ENCODE measurements around the gene NKTR. TPM values are rescaled to one million over a fixed set of nuclear protein-coding genes. Genes with fewer than 3 reads are reported as not detected.
A peak's percentile ranks its signal among the peaks of the same experiment; 100 is the strongest.

The NKTR gene
- total RNA-seq, 4 donors from 2014 or later, result 47.7 to 328 (median 66.8) TPM

GRCh38 chr3:42612217-42612616 is 11.7 kb downstream of the NKTR start:
- H3K27me3 ChIP-seq, result no peaks in the 10 kb centered on the region
- H3K9me3 ChIP-seq, result no peaks in the 10 kb centered on the region
- no peaks in the 10 kb centered on the region for H3K36me3 ChIP-seq
- WGBS, result 58% methylated on average over 1 of the region's 1 CpG
- peaks cover 38% of the 10 kb centered on the region for H3K4me1 ChIP-seq
- H3K27ac ChIP-seq, result peak overlapping the region; percentile 54
- no peak for DNase-seq (ENCODE audit: low spot score in 2 of 2)
- H3K4me3 ChIP-seq, result no peak overlapping the region
- TF ChIP-seq EP300 (IDR thresholded peaks at IDR 0.05) (no peak), POLR2A (IDR thresholded peaks at IDR 0.05) (no peak), CTCF (IDR thresholded peaks at IDR 0.05) (no peak), POLR2AphosphoS5 (IDR thresholded peaks at IDR 0.05) (no peak)

GRCh38 chr3:42612928-42613327 is 12.4 kb downstream of the NKTR start:
- no peaks in the 10 kb centered on the region for H3K36me3 ChIP-seq
- no peak overlapping the region for H3K4me3 ChIP-seq
- WGBS, result 96% methylated on average over 3 of the region's 3 CpGs
- no peaks in the 10 kb centered on the region for H3K9me3 ChIP-seq
- H3K27ac ChIP-seq, result no peak overlapping the region
- no peaks in the 10 kb centered on the region for H3K27me3 ChIP-seq
- peaks cover 38% of the 10 kb centered on the region for H3K4me1 ChIP-seq
- no peak for DNase-seq (ENCODE audit: low spot score in 2 of 2)
- TF ChIP-seq POLR2A (IDR thresholded peaks at IDR 0.05) (no peak), POLR2AphosphoS5 (IDR thresholded peaks at IDR 0.05) (no peak), EP300 (IDR thresholded peaks at IDR 0.05) (no peak), CTCF (IDR thresholded peaks at IDR 0.05) (no peak)

GRCh38 chr3:42613462-42613861 is 13.0 kb downstream of the NKTR start:
- H3K4me3 ChIP-seq, result no peak overlapping the region
- WGBS, result 82% methylated on average over 2 of the region's 2 CpGs
- no peak for DNase-seq (ENCODE audit: low spot score in 2 of 2)
- H3K36me3 ChIP-seq, result peaks cover 3% of the 10 kb centered on the region
- H3K27me3 ChIP-seq, result no peaks in the 10 kb centered on the region
- TF ChIP-seq POLR2A (IDR thresholded peaks at IDR 0.05) (no peak), CTCF (IDR thresholded peaks at IDR 0.05) (peak in 1 of 2 donors; percentile 29), POLR2AphosphoS5 (IDR thresholded peaks at IDR 0.05) (no peak), EP300 (IDR thresholded peaks at IDR 0.05) (no peak)
- H3K9me3 ChIP-seq, result no peaks in the 10 kb centered on the region
- H3K4me1 ChIP-seq, result peaks cover 33% of the 10 kb centered on the region
- no peak overlapping the region for H3K27ac ChIP-seq

GRCh38 chr3:42631620-42632019 is 31.1 kb downstream of the NKTR start:
- Histone ChIP-seq H3K9me3 (no peaks in the 10 kb centered on the region), H3K36me3 (peaks cover 73% of the 10 kb centered on the region), H3K4me3 (no peak overlapping the region), H3K27ac (no peak overlapping the region), H3K27me3 (no peaks in the 10 kb centered on the region), H3K4me1 (no peaks in the 10 kb centered on the region)
- DNase-seq (ENCODE audit: low spot score in 2 of 2), result no peak
- TF ChIP-seq POLR2A (IDR thresholded peaks at IDR 0.05), result no peak
- 89% methylated on average over 2 of the region's 2 CpGs for WGBS

- TF ChIP-seq EP300 (IDR thresholded peaks at IDR 0.05) (no peak), CTCF (IDR thresholded peaks at IDR 0.05) (no peak), POLR2AphosphoS5 (IDR thresholded peaks at IDR 0.05) (no peak)
- no peak for DNase-seq (ENCODE audit: low spot score in 2 of 2)
- Histone ChIP-seq H3K36me3 (peaks cover 78% of the 10 kb centered on the region), H3K27me3 (no peaks in the 10 kb centered on the region), H3K9me3 (no peaks in the 10 kb centered on the region), H3K4me1 (no peaks in the 10 kb centered on the region), H3K4me3 (no peak overlapping the region), H3K27ac (no peak overlapping the region)
- WGBS, result 78% methylated on average over 1 of the region's 1 CpG
Observed at GRCh38 chr3:42632146-42632545, 31.7 kb downstream of the NKTR start.

- H3K36me3 ChIP-seq, result peaks cover 86% of the 10 kb centered on the region
- no peak for DNase-seq (ENCODE audit: low spot score in 2 of 2)
- no peaks in the 10 kb centered on the region for H3K27me3 ChIP-seq
- no peaks in the 10 kb centered on the region for H3K9me3 ChIP-seq
- no peaks in the 10 kb centered on the region for H3K4me1 ChIP-seq
- no peak for TF ChIP-seq CTCF (IDR thresholded peaks at IDR 0.05)
- TF ChIP-seq POLR2A (IDR thresholded peaks at IDR 0.05), result no peak
- no peak for TF ChIP-seq EP300 (IDR thresholded peaks at IDR 0.05)
- no peak for TF ChIP-seq POLR2AphosphoS5 (IDR thresholded peaks at IDR 0.05)
- 88% methylated on average over 6 of the region's 6 CpGs for WGBS
- no peak overlapping the region for H3K4me3 ChIP-seq
- no peak overlapping the region for H3K27ac ChIP-seq
Observed at GRCh38 chr3:42633544-42633943, 33.1 kb downstream of the NKTR start.

Measured in suprapubic skin (tissue), 4 donors.